HL-60 (cell line): ENCODE data around the gene TERB1.

Experiments
- CTCF ChIP-seq: IDR thresholded peaks from one replicate; pipeline ENCODE4 v1.5.1; 2011; ENCODE audit warnings: low read length, control low read depth, inconsistent platforms; ENCODE audit not compliant: insufficient read depth
- GABPA ChIP-seq: IDR thresholded peaks from 2 replicates; pipeline ENCODE4 v1.6.1; 2012; ENCODE audit warnings: low read depth
- POLR2AphosphoS5 ChIP-seq: IDR thresholded peaks from 2 replicates; pipeline ENCODE4 v1.6.1; 2012; ENCODE audit warnings: low read depth
- REST ChIP-seq: IDR thresholded peaks from 2 replicates; pipeline ENCODE4 v1.6.1; 2012; ENCODE audit warnings: low read depth; ENCODE audit not compliant: insufficient replicate concordance

GRCh38 chr16:66714062-66714461 lies 87.3 kb downstream of the TERB1 start:
- TF ChIP-seq CTCF (no peak), GABPA (no peak), REST (no peak), POLR2AphosphoS5 (no peak)
